ENCODE results near the gene NRAP.
"Not testable (repeated sequence)": the region's sequence is repeated elsewhere in the genome, so short reads cannot be mapped to it uniquely, and the experiment has no call there.

NRAP gene

DNA sequence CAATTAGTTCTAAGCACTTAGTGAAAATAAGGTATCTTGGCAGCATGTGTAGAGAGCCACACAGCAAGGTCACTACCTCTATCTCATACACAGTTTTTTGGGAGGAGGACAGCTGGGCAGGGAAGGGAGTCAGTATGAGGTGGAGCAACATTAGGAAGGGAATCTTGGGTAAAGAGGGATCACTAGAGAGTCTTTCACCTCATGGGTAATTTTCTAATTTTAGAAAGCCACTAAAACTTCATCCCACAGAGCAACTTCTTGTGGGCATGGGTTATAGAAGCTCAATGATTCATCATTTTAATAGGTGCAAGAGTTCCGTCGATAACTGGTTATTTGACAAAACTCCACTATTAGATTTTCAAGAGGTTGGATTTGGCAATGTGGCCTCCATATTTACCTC, 2.5 kb downstream of the NRAP start:
- Mint-ChIP-seq H3K4me3 (no peak overlapping the region), H3K36me3 (no peaks in the 10 kb centered on the region), H3K9me3 (no peaks in the 10 kb centered on the region), H3K4me1 (no peaks in the 10 kb centered on the region), H3K27ac (no peak overlapping the region)
- ATAC-seq, result no peak
- DNase-seq (ENCODE audit: low spot score in 2 of 2), result no peak

- Mint-ChIP-seq H3K4me1 (no peaks in the 10 kb centered on the region), H3K27ac (no peak overlapping the region), H3K36me3 (no peaks in the 10 kb centered on the region), H3K4me3 (no peak overlapping the region), H3K9me3 (no peaks in the 10 kb centered on the region)
- DNase-seq (ENCODE audit: low spot score in 2 of 2) (no peak), ATAC-seq (no peak)
Observed at GRCh38 chr10:113657544-113657943, 6.3 kb downstream of the NRAP start.

GRCh38 chr10:113656896-113657295, 6.9 kb downstream of the NRAP start:
- ATAC-seq (no peak), DNase-seq (ENCODE audit: low spot score in 2 of 2) (no peak)
- no peaks in the 10 kb centered on the region for H3K4me1 Mint-ChIP-seq
- no peak overlapping the region for H3K4me3 Mint-ChIP-seq
- no peaks in the 10 kb centered on the region for H3K9me3 Mint-ChIP-seq
- no peaks in the 10 kb centered on the region for H3K36me3 Mint-ChIP-seq
- H3K27ac Mint-ChIP-seq, result no peak overlapping the region

- H3K9me3 Mint-ChIP-seq; H3K27ac Mint-ChIP-seq; DNase-seq (ENCODE audit: low spot score in 2 of 2); H3K4me3 Mint-ChIP-seq; H3K36me3 Mint-ChIP-seq; ATAC-seq; H3K4me1 Mint-ChIP-seq: not testable (repeated sequence)
Observed at GRCh38 chr10:113652456-113652855, 11.4 kb downstream of the NRAP start.

GRCh38 chr10:113651898-113652297, 11.9 kb downstream of the NRAP start:
- Mint-ChIP-seq H3K4me3 (no peak overlapping the region), H3K27ac (no peak overlapping the region), H3K36me3 (no peaks in the 10 kb centered on the region), H3K9me3 (no peaks in the 10 kb centered on the region), H3K4me1 (no peaks in the 10 kb centered on the region)
- ATAC-seq (no peak), DNase-seq (ENCODE audit: low spot score in 2 of 2) (no peak)

DNA sequence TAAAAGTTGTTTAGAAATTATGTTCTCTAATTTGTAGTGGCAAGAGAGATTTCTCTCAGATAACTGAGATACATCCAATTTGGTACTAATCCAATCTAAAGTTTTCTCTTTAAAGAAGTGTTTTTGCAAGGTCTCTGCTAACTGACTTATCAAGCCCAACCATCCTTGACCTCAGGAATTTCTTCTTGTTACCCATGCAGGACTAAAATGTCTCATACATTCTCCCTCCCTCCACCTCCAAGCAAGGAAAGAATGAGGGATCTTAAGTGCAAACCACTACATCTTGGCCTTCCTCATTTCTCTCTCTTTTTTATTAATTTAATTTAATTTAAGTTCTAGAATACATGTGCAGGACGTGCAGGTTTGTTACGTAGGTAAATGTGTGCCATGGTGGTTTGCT, 12.8 kb downstream of the NRAP start:
- no peaks in the 10 kb centered on the region for H3K4me1 Mint-ChIP-seq
- H3K36me3 Mint-ChIP-seq, result no peaks in the 10 kb centered on the region
- no peaks in the 10 kb centered on the region for H3K9me3 Mint-ChIP-seq
- no peak for DNase-seq (ENCODE audit: low spot score in 2 of 2)
- no peak overlapping the region for H3K4me3 Mint-ChIP-seq
- no peak overlapping the region for H3K27ac Mint-ChIP-seq
- no peak for ATAC-seq

DNA sequence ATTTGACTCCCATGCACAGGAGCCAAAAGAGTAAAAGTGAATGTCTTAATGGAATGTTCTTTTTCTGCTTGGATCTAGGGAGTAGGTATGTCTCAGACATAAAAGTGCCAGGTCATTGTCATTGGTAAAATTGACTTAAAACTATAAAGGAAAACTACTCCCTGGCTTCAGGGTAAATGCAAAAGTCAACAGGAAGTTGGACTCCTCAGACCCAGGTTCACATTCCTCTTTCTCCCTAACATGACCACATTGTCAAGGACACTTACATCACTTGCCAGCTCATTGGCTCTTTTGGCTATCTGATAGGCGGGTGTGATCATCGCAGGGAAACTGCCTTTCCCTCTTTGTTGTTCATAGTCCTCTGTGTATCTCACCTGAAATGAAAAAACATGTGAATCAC, 13.7 kb downstream of the NRAP start:
- Mint-ChIP-seq H3K4me3 (no peak overlapping the region), H3K9me3 (no peaks in the 10 kb centered on the region)

GRCh38 chr10:113648478-113648877, 15.4 kb downstream of the NRAP start:
- H3K27ac Mint-ChIP-seq, result no peak overlapping the region
- no peaks in the 10 kb centered on the region for H3K36me3 Mint-ChIP-seq
- no peaks in the 10 kb centered on the region for H3K4me1 Mint-ChIP-seq
- no peak overlapping the region for H3K4me3 Mint-ChIP-seq
- ATAC-seq (no peak), DNase-seq (ENCODE audit: low spot score in 2 of 2) (no peak)
- no peaks in the 10 kb centered on the region for H3K9me3 Mint-ChIP-seq

More for the DNA sequence above, 13.7 kb downstream of the NRAP start:
- Mint-ChIP-seq H3K36me3 (no peaks in the 10 kb centered on the region), H3K4me1 (no peaks in the 10 kb centered on the region), H3K27ac (no peak overlapping the region)
- ATAC-seq, result no peak
- no peak for DNase-seq (ENCODE audit: low spot score in 2 of 2)

DNA sequence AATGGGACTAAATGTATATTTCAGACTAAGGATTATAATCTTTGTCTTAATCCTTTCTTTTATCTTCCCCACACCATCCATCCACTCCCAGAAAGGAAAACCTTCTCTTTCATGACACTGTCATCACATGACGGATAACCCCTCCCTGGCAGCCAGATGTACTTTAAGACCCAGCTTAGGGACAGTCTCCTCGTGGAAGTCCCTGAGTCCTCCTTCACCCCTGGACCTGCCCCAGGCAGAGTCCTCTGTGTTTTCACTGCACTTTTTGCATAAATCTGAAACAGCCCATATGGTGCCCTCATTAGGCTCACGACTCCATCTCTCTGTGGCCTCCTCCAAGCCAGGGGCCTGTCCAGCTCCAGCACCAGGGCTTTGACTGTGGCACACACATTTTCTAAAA, 16.0 kb downstream of the NRAP start:
- Mint-ChIP-seq H3K27ac (no peak overlapping the region), H3K36me3 (no peaks in the 10 kb centered on the region)
- no peak for DNase-seq (ENCODE audit: low spot score in 2 of 2)

GRCh38 chr10:113646336-113647201, 17.3 kb downstream of the NRAP start:
- Mint-ChIP-seq H3K4me3 (no peak overlapping the region), H3K4me1 (no peaks in the 10 kb centered on the region), H3K27ac (no peak overlapping the region), H3K9me3 (no peaks in the 10 kb centered on the region), H3K36me3 (no peaks in the 10 kb centered on the region)
- ATAC-seq (no peak), DNase-seq (ENCODE audit: low spot score in 2 of 2) (no peak)

More for the DNA sequence above, 16.0 kb downstream of the NRAP start:
- Mint-ChIP-seq H3K4me1 (no peaks in the 10 kb centered on the region), H3K4me3 (no peak overlapping the region), H3K9me3 (no peaks in the 10 kb centered on the region)
- no peak for ATAC-seq

- DNase-seq (ENCODE audit: low spot score in 2 of 2) (no peak), ATAC-seq (no peak)
- Mint-ChIP-seq H3K36me3 (no peaks in the 10 kb centered on the region), H3K4me1 (no peaks in the 10 kb centered on the region), H3K4me3 (no peak overlapping the region), H3K27ac (no peak overlapping the region), H3K9me3 (no peaks in the 10 kb centered on the region)
Observed at GRCh38 chr10:113644185-113645120, 19.4 kb downstream of the NRAP start.

DNA sequence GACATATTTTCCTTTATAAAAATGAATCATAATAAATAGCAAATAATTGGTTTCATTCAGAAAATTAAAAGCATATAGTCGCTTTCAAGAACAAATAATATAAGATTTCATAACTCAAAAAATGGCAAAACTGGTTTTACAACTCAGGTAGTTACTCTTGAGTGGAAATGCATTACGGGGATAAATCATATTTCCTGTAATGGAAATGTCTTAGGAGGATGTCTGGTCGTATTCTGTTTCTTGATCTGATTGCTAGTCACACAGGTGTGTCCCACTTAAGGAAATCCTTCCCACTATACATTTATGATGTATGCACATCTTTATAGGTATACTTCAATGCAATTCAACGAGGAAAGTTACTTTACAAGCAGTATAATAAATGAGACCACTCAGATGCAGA, 20.7 kb downstream of the NRAP start:
- no peak for DNase-seq (ENCODE audit: low spot score in 2 of 2)
- Mint-ChIP-seq H3K4me3 (no peak overlapping the region), H3K27ac (no peak overlapping the region), H3K4me1 (no peaks in the 10 kb centered on the region), H3K9me3 (no peaks in the 10 kb centered on the region), H3K36me3 (no peaks in the 10 kb centered on the region)
- no peak for ATAC-seq

GRCh38 chr10:113641702-113642101, 22.1 kb downstream of the NRAP start:
- H3K27ac Mint-ChIP-seq, result no peak overlapping the region
- no peaks in the 10 kb centered on the region for H3K4me1 Mint-ChIP-seq
- H3K4me3 Mint-ChIP-seq, result no peak overlapping the region
- ATAC-seq, result no peak
- DNase-seq (ENCODE audit: low spot score in 2 of 2), result no peak
- no peaks in the 10 kb centered on the region for H3K36me3 Mint-ChIP-seq
- no peaks in the 10 kb centered on the region for H3K9me3 Mint-ChIP-seq

DNA sequence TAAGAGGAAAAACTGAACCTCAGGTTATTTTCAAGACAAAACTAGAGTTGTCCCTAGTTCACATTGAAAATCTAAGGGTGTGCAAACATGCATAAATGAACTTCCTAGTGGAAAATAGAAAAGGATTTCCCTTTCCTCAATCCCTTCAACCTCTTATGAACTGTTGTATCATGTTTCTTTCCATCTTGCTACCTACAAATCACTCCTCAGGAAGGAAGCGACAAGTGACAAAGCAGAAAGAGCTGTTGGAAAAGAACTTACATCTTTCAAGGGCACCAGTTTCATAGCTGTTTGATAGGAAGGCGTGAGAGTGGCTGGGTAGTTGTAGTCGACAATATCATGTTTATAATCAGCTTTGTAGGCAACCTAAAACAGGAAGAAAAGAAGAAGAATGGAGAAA, 23.9 kb downstream of the NRAP start:
- DNase-seq (ENCODE audit: low spot score in 2 of 2) (no peak), ATAC-seq (no peak)
- Mint-ChIP-seq H3K4me3 (no peak overlapping the region), H3K36me3 (no peaks in the 10 kb centered on the region), H3K27ac (no peak overlapping the region), H3K4me1 (no peaks in the 10 kb centered on the region), H3K9me3 (no peaks in the 10 kb centered on the region)

GRCh38 chr10:113631684-113632367, 32.0 kb downstream of the NRAP start:
- no peaks in the 10 kb centered on the region for H3K9me3 Mint-ChIP-seq
- H3K4me3 Mint-ChIP-seq, result no peak overlapping the region
- DNase-seq (ENCODE audit: low spot score in 2 of 2) (no peak), ATAC-seq (no peak)
- no peak overlapping the region for H3K27ac Mint-ChIP-seq
- H3K4me1 Mint-ChIP-seq, result no peaks in the 10 kb centered on the region
- H3K36me3 Mint-ChIP-seq, result no peaks in the 10 kb centered on the region

Data from stimulated activated effector memory CD8-positive, alpha-beta T cell treated with anti-CD3 and anti-CD28 coated beads, Interleukin-12 subunit alpha, Interleukin-12 subunit beta, amount 100 ng/mL, for 72 hours (primary cell).